GM23248 (cell line): ENCODE data around the gene SUFU.

Source experiments
- EZH2 ChIP-seq: fragments of 200-600 bp; sonication (generic); IDR thresholded peaks from 2 replicates; pipeline ENCODE4 v1.6.1; 2018; ENCODE audit warnings: antibody characterized with exemption, mild to moderate bottlenecking; ENCODE audit not compliant: insufficient read depth, poor library complexity, severe bottlenecking
- EZH2phosphoT487 ChIP-seq: fragments of 200-600 bp; sonication (generic); IDR thresholded peaks from 2 replicates; pipeline ENCODE4 v1.6.1; 2018; ENCODE audit warnings: antibody characterized with exemption, moderate library complexity, mild to moderate bottlenecking, low read depth; ENCODE audit not compliant: insufficient read depth

- no peak for TF ChIP-seq EZH2phosphoT487
- TF ChIP-seq EZH2: no peak
These were observed 141.6 kb downstream of the SUFU start for GRCh38 chr10:102645388-102645740.
